VCaP (cell line): ENCODE measurements around the gene ACTN4.

ENCODE experiments used
- H3K27ac ChIP-seq: fragments of 450-650 bp; 2 replicates; pipeline ENCODE4 v1.5.1; 2017
- TF ChIP-seq, protein P1 (sequence below): fragments of 450-650 bp; conservative IDR thresholded peaks from 2 replicates; pipeline ENCODE4 v1.5.1; 2017; ENCODE audit warnings: mild to moderate bottlenecking, moderate library complexity

Gene ACTN4

DNA sequence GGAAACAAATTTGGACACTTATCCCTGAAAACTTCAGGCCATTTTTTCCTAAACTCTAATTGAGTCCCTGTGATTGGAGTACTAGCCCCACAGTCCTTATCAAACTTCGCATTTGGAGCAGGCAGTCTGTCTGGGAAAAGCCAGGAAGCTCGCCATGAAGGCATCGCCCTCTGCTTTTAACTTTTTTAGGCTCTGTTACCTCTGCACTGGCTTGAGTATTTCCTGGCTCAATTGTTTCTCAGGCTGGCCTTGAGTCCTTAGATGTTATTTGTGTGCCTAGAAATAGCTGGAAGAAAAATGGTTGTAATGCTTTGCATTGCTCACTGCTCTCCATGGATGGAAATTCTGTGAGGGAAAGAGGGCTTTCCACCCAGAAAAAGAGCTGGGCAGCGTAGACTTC is 24.2 kb downstream of the ACTN4 start:
- no peak overlapping the region for H3K27ac ChIP-seq
- TF ChIP-seq, protein P1, sequence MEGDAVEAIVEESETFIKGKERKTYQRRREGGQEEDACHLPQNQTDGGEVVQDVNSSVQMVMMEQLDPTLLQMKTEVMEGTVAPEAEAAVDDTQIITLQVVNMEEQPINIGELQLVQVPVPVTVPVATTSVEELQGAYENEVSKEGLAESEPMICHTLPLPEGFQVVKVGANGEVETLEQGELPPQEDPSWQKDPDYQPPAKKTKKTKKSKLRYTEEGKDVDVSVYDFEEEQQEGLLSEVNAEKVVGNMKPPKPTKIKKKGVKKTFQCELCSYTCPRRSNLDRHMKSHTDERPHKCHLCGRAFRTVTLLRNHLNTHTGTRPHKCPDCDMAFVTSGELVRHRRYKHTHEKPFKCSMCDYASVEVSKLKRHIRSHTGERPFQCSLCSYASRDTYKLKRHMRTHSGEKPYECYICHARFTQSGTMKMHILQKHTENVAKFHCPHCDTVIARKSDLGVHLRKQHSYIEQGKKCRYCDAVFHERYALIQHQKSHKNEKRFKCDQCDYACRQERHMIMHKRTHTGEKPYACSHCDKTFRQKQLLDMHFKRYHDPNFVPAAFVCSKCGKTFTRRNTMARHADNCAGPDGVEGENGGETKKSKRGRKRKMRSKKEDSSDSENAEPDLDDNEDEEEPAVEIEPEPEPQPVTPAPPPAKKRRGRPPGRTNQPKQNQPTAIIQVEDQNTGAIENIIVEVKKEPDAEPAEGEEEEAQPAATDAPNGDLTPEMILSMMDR = no peak

DNA sequence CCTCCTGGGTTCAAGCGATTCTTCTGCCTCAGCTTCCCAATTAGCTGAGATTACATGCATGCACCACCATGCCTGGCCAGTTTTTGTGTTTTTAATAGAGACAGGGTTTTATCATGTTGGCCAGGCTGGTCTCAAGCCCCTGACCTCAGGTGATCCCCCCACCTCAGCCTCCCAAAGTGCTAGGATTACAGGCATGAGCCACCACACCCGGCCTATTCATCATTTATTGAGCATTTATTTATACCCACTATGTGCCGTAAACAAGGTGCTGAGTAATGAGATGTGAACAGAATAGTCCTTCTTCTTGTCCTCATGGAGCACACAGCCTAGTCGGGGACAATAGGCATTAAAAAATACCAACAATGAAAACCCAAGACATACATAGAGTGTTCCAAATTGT is 25.6 kb downstream of the ACTN4 start:
- TF ChIP-seq, protein P1 = no peak
- no peak overlapping the region for H3K27ac ChIP-seq

DNA sequence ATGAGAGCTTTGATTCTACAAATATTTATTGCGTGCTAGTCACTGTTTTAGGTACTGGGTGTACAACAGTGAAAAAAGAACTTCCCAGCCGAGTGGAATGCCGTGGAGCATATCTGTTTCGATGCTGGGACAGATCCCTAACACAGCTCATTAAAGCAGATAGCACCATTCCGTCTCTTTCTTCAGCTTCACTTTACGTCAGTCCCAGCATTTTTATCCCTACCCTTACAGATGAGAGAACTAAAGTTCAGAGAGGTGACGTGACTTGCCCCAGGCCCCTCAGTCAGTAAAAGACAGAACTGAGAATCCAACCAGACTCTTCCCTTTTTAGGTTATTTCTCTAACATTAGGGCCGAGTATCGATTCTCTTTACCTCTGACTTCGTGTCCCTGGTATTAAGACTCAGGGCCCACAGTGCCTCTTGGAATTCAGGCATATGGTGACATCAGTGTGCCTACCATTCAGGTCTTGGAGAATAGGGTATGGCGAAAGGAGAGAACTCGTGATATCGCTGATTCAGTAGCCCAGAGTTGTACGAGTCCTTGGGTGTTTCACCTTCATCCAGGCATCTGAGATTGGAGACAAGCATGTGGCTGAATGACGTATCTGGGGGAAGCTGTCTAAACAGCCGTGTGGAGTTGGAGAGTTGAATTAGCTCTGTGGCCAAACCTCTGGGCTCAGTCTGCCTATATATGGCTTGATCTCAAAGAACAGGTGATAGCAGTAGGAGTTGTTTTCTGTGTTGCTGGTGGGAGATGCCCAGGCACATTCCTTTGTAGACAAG is 27.1 kb downstream of the ACTN4 start:
- TF ChIP-seq, protein P1 = no peak
- no peak overlapping the region for H3K27ac ChIP-seq

DNA sequence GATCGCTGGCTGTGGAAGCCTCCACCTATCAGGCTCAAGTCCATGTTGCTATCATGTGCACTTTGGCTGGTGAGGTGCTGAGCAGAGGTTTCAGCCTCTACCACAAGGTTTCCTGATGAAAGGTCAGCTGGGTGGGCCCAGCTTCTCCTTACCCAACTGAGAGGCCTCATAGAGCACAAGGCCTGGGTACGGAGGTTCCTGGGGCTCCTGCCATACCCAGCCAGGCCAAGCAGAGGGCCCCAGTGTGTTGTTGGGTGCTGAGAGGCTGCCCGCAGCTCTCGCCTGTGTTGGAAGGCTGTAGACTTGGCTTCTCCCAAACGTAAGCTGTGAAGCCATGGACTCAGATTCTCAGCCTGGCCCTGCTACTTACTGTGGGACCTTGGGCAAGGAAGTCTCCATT is 28.2 kb downstream of the ACTN4 start:
- H3K27ac ChIP-seq = no peak overlapping the region

DNA sequence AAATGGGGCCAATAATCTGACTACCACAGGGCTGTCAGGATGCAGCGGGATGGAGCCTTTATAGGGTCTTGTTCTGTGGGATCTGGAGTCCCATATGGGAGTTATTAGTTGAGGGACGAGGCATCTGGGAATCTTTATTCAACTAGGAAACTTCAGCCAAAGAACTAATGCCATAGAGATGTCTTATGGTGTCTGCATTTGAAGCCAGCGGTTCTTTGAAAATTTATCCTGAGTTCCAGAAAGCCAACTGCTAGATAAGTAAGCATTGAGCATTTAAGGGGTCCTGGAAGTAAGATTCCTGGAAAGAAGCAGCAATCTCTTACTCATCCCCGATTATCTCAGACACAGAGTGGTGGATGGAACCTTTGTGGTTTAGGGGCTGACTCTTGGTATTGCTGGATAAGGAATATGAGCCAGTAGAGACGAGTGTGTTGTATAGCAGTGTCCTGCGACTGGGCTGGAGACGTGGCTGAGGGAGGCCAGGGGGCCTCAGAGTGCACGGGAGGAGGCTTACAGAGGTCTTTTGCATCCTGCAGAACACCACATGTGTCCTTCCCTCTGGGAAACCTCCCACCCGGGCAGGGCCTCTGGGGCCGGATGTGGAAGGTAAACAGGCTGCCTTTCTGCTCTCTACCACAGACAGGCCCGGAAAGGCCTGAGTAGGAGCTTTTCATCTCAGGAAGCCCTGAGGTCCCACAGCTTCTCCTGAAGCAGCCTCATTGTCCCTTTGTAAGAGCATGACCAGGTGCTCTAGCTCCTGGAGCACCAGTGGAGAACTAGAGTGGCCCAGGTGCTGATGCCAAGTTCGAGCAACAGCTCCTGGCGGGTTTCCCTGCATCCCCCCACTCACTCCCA is 28.8 kb downstream of the ACTN4 start:
- TF ChIP-seq, protein P1 = no peak
- no peak overlapping the region for H3K27ac ChIP-seq

More for the DNA sequence above, 28.2 kb downstream of the ACTN4 start:
- TF ChIP-seq, protein P1 = no peak

DNA sequence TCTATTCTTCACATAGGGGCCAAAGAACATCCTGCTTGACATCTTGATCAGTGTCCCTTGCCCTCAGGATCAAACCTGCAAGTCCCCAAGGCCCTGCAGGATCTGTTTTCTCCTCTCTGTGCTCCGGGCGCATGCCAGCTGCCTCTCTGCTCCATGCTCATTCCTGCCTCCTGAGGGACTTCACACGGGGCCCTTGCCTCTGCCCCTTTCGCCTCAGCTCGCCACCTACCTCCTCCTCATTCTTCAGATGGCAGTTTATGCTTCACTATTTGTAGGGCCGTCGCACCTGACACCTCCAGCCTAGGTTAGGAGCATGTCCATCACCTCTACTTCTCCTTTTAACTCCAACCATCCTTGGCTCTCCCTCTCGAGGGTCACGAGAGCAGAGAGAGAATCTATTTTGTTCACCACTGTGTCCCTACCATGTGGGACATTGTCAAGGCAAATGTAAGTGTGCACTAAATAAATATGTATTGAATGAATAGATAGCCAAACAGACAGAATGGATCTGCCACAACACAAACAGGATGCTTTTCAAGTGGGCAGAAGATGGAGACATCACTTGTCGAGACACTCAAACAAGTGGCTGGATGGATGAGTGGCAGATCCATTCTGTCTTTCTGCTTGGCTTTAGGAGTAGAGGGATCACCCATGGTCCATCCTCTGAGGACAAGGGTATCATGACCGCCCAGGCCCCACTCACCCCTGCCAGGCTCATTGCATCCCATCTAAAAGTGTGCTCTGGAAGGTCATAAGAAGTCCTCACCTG is 29.6 kb downstream of the ACTN4 start:
- H3K27ac ChIP-seq = no peak overlapping the region
- TF ChIP-seq, protein P1 = no peak
